RKO (cell line): ENCODE measurements around the gene MAMSTR.
"Not testable (repeated sequence)": the region's sequence is repeated elsewhere in the genome, so short reads cannot be mapped to it uniquely, and the experiment has no call there.

Experiments used
- DNase-seq: peaks from one replicate; pipeline ENCODE4 v3.0.0-alpha.2; 2016; ENCODE audit warnings: low spot score

MAMSTR gene

GRCh38 chr19:48718711-48719231 lies 754 bp downstream of the MAMSTR start:
- DNase-seq: no peak

- not testable (repeated sequence) for DNase-seq
These were observed 1.4 kb downstream of the MAMSTR start for GRCh38 chr19:48718106-48718505.

- no peak for DNase-seq
These were observed 2.8 kb downstream of the MAMSTR start for GRCh38 chr19:48716562-48717291.

- no peak for DNase-seq
These were observed 3.8 kb downstream of the MAMSTR start for GRCh38 chr19:48715681-48716171.

GRCh38 chr19:48714759-48715675 lies 4.5 kb downstream of the MAMSTR start:
- DNase-seq: no peak

GRCh38 chr19:48713864-48714755 lies 5.4 kb downstream of the MAMSTR start:
- DNase-seq: peak; percentile 99

GRCh38 chr19:48713041-48713863 lies 6.3 kb downstream of the MAMSTR start:
- DNase-seq: peak; percentile 39

- no peak for DNase-seq
These were observed 8.3 kb downstream of the MAMSTR start for GRCh38 chr19:48711106-48711662.

- no peak for DNase-seq
These were observed 11.1 kb downstream of the MAMSTR start for GRCh38 chr19:48708471-48708870.

GRCh38 chr19:48705431-48705830 lies 14.1 kb downstream of the MAMSTR start:
- no peak for DNase-seq

GRCh38 chr19:48703316-48703715 lies 16.2 kb downstream of the MAMSTR start:
- no peak for DNase-seq

GRCh38 chr19:48702701-48703100 lies 16.8 kb downstream of the MAMSTR start:
- no peak for DNase-seq

- no peak for DNase-seq
These were observed 21.5 kb downstream of the MAMSTR start for GRCh38 chr19:48698046-48698445.

GRCh38 chr19:48696353-48697010 lies 23.0 kb downstream of the MAMSTR start:
- no peak for DNase-seq

- no peak for DNase-seq
These were observed 23.7 kb downstream of the MAMSTR start, which contains the start of gene FUT2 for GRCh38 chr19:48695743-48696352. Gene FUT2, plus strand, starts transcription at chr19:48695971. Its CDS starts 6,986 bp downstream, at chr19:48702957.

- DNase-seq: not testable (repeated sequence)
These were observed 25.9 kb downstream of the MAMSTR start for GRCh38 chr19:48693629-48694028.

GRCh38 chr19:48689449-48689848 lies 30.1 kb downstream of the MAMSTR start:
- no peak for DNase-seq

- no peak for DNase-seq
These were observed 31.7 kb downstream of the MAMSTR start for GRCh38 chr19:48687776-48688175.

GRCh38 chr19:48686637-48687036 lies 32.9 kb downstream of the MAMSTR start:
- DNase-seq: not testable (repeated sequence)
